Hematopoietic multipotent progenitor cell (in vitro differentiated cells): Measurements from ENCODE around the gene XRN1. TPM values are rescaled to one million over a fixed set of nuclear protein-coding genes. Genes with fewer than 3 reads are reported as not detected.
"Not testable (repeated sequence)": the region's sequence is repeated elsewhere in the genome, so short reads cannot be mapped to it uniquely, and the experiment has no call there.

ENCODE experiments used
- DNase-seq, 3 donors: peaks; one replicate each; pipeline ENCODE4 v3.0.0-alpha.2; 2011 to 2015; ENCODE audit warnings: low read depth in 2 of 3, low spot score in 2 of 3
- total RNA-seq: library from RNA; depleted of rRNA; stranded (reverse); fragments of >200 nt; gene quantifications from one replicate; pipeline ENCODE4 v1.2.3, GENCODE V29; 2012

The XRN1 gene, protein sequence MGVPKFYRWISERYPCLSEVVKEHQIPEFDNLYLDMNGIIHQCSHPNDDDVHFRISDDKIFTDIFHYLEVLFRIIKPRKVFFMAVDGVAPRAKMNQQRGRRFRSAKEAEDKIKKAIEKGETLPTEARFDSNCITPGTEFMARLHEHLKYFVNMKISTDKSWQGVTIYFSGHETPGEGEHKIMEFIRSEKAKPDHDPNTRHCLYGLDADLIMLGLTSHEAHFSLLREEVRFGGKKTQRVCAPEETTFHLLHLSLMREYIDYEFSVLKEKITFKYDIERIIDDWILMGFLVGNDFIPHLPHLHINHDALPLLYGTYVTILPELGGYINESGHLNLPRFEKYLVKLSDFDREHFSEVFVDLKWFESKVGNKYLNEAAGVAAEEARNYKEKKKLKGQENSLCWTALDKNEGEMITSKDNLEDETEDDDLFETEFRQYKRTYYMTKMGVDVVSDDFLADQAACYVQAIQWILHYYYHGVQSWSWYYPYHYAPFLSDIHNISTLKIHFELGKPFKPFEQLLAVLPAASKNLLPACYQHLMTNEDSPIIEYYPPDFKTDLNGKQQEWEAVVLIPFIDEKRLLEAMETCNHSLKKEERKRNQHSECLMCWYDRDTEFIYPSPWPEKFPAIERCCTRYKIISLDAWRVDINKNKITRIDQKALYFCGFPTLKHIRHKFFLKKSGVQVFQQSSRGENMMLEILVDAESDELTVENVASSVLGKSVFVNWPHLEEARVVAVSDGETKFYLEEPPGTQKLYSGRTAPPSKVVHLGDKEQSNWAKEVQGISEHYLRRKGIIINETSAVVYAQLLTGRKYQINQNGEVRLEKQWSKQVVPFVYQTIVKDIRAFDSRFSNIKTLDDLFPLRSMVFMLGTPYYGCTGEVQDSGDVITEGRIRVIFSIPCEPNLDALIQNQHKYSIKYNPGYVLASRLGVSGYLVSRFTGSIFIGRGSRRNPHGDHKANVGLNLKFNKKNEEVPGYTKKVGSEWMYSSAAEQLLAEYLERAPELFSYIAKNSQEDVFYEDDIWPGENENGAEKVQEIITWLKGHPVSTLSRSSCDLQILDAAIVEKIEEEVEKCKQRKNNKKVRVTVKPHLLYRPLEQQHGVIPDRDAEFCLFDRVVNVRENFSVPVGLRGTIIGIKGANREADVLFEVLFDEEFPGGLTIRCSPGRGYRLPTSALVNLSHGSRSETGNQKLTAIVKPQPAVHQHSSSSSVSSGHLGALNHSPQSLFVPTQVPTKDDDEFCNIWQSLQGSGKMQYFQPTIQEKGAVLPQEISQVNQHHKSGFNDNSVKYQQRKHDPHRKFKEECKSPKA (N-terminal part only)
- total RNA-seq: 19.7 TPM

DNA sequence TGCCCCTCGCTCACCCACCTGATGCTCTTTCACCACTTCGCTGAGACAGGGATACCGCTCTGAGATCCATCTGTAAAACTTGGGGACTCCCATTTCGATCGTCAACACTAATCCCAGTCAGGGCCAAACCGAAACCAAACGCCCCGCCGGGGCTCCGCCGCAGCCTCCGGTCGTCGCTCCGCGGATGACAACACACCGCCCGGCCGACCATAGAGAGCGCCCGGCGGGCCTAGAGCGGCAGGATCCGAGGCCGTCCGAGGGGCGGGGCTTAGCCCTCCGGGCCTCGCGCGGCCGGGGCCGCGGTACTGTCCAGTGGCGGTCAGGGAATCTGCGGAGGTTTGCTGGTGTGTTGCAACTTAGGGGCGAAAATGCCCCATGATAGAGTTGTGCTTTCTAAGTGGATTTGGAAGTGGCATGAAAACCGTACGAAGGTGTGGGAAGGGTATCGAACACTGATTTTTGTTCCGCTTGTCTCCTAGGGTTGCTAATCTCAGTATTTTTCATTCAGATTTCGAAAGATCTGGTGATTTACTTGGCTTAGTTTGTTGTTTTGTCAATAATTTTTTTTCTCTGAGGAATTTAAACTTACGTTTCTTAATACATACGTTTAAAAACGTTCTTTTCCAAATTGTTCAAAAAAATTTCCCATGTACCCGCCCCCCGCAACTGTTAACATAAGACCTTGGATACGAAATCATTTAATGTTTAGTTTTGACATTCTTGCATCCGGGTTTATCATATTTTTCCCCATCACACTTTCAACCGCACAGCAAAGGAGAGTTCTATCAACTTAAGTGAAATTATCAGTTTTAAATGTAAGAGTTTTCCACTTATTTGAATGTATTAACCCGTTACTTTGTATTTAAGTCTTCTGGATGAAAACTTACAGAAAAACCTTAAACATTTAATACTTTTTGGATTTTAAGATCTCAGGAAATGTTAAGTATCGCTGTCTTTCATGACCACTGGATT is at the start of gene XRN1:
Gene XRN1 (minus strand): TSS at position 186 of the 972 bp plus-strand sequence. CDS start 93 bp downstream, at position 93.
- peak; percentile 78 to 95 (median 92) for DNase-seq

DNA sequence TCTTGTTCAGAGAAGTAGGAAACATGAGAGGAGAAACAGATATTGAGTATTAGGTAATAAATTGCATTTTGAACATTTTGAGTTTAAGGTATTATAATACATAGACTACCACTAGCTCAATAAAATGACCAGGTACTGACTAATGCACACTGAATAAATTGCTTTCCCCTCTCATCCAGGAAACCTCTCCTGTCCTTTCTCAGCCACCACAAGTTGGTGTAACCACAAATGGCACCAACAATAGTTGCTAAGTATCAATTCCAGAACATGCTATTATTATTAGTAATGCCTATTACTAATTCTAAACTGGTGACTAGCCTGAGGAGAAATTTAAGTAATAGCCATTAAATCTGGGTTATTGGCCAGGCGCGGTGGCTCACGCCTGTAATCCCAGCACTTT is 47.3 kb upstream of the XRN1 start:
- DNase-seq: no peak

DNA sequence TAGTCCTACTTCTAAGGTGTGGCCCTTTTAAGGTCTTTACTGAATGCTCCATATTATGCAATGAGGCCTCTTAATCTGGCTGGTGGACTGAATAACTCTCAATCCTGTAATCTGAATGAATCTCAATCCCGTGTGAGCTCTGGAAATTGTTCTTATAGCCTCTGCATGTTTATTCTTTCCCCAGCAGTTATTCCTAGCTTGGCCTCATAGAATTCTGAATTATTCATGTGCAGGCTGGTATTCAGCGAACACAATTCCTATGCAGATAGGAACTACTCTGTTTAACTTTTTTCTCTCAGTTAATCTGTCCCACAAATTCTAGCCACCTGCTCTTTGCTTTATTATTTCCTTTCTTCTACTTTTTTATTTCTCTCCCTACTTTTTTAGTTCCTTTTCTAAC is 44.3 kb upstream of the XRN1 start:
- DNase-seq: no peak

DNA sequence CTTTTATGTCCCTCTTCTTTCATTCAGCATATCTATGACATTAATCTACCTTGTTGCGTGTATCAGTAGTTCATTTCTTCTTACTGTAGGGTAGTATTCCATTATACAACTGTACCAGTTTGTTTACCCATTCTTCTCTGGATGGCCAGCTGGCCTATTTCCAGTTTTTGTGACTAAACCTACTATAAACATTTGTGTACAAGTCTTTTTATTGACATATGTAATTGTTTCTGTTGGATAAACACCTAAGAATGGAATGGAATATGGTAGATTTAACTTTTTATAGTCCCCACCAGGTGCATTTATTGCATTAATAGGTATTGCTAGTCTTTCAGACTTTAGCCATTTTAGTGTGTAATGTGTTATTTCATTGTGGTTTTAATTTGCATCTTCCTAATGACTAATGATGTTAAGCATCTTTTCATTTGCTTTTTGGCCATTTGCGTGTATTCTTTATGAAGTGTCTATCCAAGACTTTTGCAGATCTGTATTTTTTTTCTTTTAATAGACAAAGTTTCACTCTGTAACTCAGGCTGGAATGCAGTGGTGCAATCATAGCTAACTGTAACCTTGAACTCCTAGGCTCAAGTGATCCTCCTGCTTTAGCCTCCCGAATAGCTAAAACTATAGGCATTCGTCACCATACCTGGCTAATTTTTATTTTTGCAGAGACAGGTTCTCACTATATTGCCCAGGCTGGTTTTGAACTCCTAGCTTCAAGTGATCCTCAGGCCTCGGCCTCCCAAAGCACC is 41.9 kb upstream of the XRN1 start:
- no peak for DNase-seq

DNA sequence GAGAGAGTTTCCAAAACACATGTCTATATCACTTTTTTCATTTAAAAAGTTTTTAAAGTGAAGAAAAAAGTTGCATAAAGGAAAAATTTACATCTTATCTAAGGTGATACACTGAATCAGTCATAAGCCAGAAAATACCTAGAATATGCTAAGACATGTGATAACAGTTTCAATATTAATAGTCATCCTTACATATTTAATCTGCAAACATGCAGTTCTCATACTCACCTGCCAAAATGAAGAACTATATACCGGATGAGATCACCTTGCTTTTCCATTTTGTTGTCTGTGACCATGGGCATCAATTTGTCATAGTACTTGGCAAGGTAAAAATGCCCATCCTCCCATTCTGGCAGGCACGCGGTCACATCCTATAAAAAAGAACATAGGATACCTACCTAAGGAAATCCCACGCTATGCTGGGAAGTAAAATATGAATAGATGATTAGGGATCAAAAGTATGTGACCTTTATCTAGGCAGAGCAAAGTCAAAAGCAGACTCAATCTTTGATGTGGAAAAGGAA is 37.1 kb upstream of the XRN1 start:
- no peak for DNase-seq

DNA sequence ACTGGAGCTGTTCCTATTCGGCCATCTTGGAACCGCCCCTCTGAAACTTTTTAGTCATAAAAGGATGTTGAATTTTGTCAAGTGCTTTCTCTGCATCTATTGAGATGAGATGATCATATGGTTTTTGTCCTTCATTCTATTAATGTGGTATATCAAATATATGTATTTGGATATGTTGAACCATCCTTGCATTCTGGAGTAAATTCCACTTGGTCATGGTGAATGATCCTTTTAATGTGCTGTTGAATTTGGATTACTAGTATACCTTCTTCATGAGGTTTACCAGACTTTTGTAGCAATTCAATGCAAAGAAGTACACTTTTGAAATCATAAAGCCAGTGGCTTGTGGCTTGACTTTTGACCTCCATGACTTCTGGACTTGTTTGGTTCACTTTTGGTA is 33.4 kb upstream of the XRN1 start:
- peak in 1 of 3 donors; percentile 21 for DNase-seq

DNA sequence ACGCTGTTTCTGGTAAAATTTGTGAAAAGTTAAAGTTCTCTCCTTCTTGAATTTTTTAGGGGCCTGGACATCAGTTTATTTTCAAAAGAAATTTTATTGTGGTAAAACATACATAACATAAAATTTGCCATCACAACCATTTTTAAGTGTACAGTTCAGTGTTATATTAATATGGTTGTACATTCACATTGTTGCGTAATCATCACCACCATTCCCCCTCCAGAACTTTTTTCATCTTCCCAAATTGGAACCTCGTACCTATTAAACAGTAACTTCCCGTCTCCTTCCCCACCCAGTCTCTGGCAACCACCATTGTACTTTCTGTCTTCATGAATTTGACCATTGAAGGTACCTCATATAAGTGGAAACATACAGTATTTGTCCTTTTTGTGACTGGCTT is 23.0 kb upstream of the XRN1 start:
- DNase-seq: no peak

DNA sequence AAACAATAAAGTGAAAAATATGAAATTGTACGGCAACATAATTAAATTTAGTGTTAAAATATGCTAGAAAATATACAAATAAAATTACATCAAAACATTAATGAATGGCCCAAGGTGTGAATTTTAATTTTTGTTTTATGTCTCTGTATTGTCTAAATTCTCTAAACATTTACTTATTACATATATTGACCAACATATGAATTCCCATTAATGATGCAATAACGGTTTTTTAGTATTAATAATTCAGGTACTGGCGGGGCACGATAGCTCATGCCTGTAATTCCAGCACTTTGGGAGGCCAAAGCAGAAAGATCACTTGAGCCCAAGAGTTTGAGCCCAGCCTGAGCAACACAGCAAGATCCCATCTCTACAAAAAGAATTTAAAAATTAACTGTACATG is 20.6 kb upstream of the XRN1 start:
- no peak for DNase-seq

DNA sequence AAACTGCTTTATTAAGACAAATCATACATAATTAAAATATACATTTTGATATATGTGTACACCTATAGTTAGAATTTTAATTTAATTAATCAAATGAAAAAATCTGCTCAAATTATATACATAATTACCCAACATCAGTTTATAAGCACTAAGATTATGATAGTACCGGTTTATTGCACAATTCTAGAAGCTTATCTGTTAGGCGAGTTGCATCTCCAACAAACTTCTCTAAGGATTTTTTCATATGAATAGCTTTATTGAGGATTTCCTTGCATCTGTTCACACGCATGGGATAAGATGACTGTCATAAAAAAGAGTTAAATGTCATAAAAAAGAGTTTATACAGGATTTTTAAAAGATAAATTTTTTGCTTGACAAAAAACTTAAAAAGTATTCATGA is 19.9 kb upstream of the XRN1 start:
- DNase-seq: no peak

DNA sequence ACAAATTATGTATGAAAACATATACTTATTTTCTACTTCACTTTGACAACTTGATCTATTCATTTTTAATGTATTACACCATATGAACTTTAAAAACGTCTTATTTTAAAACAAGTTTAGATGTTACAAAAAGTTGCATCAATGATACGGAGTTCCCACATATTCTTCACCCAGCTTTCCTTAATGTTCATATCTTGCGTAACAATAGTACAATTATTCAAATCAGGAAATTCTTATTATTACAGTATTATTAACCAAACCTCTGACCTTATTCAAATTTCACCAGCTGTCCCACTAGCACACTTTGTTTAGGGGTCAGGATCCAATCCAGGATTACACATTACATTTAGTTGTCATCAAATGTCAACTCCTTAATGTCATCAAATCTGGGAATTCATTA is 12.9 kb upstream of the XRN1 start:
- DNase-seq: no peak

DNA sequence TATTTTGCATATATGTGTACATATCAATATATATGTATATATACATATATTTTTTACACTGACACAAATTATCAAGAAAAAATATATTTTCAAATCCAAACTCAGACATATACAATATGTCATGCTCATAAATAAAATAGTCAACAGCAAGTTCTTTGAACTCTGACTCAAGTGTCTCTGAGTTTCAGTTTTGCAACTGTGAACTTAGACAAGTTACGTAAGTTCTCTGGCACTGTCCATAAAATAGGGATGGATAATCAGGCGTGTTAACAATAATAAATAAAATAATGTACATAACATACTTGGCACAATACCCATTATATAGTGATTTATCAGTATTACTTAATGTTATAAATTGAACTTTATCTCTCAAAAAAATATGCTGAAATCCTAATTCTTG is 12.1 kb upstream of the XRN1 start:
- DNase-seq: no peak

DNA sequence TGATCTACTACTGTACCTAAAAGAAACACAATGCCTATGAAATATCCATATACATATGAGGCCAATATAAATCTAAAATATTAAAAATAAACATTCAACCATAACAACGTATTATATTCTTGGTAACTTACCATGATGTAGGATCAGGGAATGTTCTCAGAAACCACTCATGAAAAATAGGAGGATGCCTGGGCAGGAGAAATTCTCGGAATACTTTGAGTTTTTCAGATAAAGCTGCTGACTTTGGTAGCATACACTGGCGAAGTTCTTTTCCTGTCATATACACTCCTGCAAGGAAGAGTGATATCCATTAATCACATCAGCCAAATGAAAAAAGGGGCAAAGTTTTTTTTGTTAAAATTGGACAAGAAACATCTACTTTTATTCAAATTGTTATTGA is 11.3 kb upstream of the XRN1 start:
- DNase-seq: no peak

DNA sequence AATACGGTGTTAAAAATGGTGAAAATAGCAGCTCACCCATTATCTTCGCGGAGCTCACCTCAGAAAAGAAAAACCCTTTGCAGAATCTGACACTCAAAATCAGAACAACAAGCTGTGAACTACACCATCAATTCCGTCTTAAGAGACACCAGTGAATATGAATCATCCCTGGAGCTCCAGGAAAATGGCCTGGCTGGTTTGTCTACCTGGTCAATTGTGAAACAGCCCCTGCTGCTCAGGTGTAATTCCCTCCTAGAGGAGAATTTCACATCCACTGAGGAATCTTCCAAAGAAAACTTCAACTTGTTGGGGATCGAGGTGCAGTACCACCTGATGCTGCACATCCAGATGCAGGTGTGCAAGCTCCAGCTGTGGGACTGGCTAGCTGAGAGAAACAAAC is 3.0 kb upstream of the XRN1 start:
- DNase-seq: no peak

DNA sequence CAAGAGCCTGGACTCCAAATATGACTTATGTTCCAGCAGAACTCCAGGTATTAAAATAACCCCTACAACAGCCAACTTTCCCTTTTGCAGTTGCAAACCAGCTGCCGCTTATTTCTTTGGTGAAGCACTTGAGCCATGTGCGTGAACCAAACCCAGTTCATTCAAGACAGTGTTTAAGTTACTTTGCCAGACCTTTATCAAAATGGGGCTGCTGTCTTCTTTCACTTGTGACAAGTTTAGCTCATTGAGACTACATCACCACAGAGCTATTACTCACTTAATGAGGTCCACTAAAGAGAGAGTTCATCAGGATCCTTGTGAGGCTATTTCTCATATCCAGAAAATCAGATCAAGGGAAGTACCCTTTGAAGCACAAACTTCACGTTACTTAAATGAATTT is 2.4 kb upstream of the XRN1 start:
- no peak for DNase-seq

DNA sequence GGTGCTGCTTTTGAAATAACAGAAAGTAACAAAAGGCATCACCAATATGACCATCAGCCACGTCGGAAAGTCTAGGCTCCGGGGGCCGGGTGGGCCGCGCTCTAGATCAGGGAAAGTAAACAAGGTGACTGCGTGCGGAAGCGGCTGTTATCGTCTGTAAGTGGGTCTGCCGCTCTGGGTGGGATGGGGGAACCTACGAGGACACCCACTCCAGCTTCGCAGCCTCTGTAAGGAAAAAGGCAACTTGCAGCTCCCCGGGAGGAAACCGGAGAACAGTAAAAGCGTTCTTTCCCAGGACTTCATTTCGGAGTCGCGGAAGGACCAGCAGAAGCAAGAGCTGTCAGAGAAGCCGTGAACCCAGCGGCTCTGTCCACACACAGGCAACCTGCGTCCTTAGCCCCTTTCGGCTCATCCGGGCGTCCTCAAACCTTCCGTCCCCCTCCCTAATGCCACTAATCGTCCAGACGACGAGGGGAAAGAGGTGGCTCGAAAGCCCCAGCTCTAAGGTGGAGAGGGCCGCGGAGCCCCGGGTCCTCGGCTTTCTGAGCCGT is 461 bp downstream of the XRN1 start:
- DNase-seq: peak in 2 of 3 donors; percentile 33 to 43

DNA sequence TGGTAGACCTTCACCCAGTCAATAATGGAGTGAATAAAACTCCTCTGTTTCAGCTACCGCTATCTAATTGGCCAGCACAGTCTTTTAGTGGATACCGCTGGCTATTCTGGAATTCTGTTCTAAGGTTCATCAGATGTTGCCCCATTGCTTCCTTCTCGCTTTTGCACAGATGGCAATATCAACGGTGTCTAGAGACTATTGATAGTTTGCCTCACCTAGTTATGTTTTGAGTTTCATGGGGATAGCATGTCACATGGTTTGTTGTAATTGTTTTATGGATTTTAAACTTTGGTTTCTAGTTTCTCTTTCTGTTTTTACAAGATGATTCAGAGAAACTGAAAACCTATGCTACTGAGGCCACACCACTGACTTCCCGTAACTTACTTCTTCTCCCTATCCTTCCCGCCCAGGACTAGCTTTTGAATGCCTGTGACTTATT is 2.0 kb downstream of the XRN1 start:
- peak in 2 of 3 donors; percentile 24 to 44 for DNase-seq

DNA sequence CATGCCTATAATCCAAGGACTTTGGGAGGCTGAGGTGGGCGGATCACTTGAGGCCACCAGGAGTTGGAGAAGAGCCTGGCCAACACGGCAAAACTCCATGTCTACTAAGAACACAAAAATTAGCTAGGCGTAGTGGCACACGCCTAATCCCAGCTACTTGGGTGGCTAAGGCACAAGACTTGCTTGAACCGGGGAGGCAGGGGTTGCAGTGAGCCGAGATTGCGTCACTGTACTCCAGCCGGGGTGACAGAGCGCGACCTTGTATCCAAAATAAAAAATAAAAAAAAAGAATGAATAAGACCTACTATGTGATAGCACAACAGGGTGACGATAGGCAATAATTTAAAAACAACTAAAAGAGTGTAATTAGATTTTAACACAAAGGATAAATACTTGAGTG is 3.5 kb downstream of the XRN1 start:
- DNase-seq: no peak

DNA sequence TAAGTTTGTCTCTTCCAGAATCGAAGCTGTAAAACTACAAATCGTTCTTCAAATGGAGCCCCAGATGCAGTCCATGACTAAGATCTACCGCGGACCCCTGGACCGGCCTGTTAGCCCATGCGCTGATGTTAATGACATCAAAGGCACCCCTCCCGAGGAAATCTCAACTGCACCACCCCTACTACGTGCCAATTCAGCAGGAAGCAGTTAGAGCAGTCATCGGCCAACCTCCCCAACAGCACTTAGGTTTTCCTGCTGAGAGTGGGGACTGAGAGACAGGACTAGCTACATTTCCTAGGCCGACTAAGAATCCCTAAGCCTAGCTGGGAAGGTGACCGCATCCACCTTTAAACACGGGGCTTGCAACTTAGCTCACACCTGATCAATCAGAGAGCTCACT is 4.8 kb downstream of the XRN1 start:
- DNase-seq: not testable (repeated sequence)
